KMS-11 (cell line): ENCODE data around the gene CDH22.

Experiments used
- H2AFZ ChIP-seq: fragments of 200-600 bp; sonication (generic); 2 replicates; pipeline ENCODE4 v1.6.1; 2016; ENCODE audit warnings: antibody characterized with exemption, mixed run types, low read depth
- H3K27ac ChIP-seq: fragments of 200-600 bp; sonication (generic); 2 replicates; pipeline ENCODE4 v1.6.1; 2016; ENCODE audit warnings: mild to moderate bottlenecking, mixed run types
- H3K27me3 ChIP-seq: fragments of 200-600 bp; sonication (generic); 2 replicates; pipeline ENCODE4 v1.6.1; 2017; ENCODE audit warnings: mild to moderate bottlenecking, low read depth, mixed run types, moderate library complexity; ENCODE audit not compliant: insufficient read depth
- H3K36me3 ChIP-seq: fragments of 200-600 bp; sonication (generic); 2 replicates; pipeline ENCODE4 v1.6.1; 2017; ENCODE audit warnings: mild to moderate bottlenecking, mixed run types; ENCODE audit not compliant: insufficient read depth
- H3K4me1 ChIP-seq: fragments of 200-600 bp; sonication (generic); 2 replicates; pipeline ENCODE4 v1.6.1; 2016; ENCODE audit warnings: mild to moderate bottlenecking, low read depth, mixed run types; ENCODE audit not compliant: poor library complexity, severe bottlenecking
- H3K4me2 ChIP-seq: fragments of 200-600 bp; sonication (generic); 2 replicates; pipeline ENCODE4 v1.7.0; 2016; ENCODE audit warnings: mild to moderate bottlenecking, mixed run types
- H3K4me3 ChIP-seq: fragments of 200-600 bp; sonication (generic); IDR thresholded peaks from 2 replicates; pipeline ENCODE4 v1.6.1; 2017; ENCODE audit warnings: low read depth, low read length, mixed read lengths; ENCODE audit not compliant: insufficient read depth
- H3K79me2 ChIP-seq: fragments of 200-600 bp; sonication (generic); 2 replicates; pipeline ENCODE4 v1.6.1; 2016; ENCODE audit warnings: low read depth, mixed run types; ENCODE audit not compliant: insufficient read depth
- H3K9ac ChIP-seq: fragments of 200-600 bp; sonication (generic); 2 replicates; pipeline ENCODE4 v1.6.1; 2016; ENCODE audit warnings: mild to moderate bottlenecking, mixed run types
- H4K20me1 ChIP-seq: fragments of 200-600 bp; sonication (generic); 2 replicates; pipeline ENCODE4 v1.6.1; 2016; ENCODE audit warnings: mild to moderate bottlenecking, mixed run types; ENCODE audit not compliant: insufficient read depth
- CTCF ChIP-seq: fragments of 200-600 bp; sonication (generic); conservative IDR thresholded peaks from 2 replicates; pipeline ENCODE4 v1.6.1; 2017; ENCODE audit warnings: low read depth, mild to moderate bottlenecking, antibody characterized with exemption, low read length, moderate library complexity, mixed read lengths

CDH22 gene

GRCh38 chr20:46221256-46221833, 87.0 kb downstream of the CDH22 start:
- Histone ChIP-seq H3K27me3 (peaks cover 53% of the 10 kb centered on the region), H3K27ac (no peak overlapping the region), H2AFZ (no peak overlapping the region), H4K20me1 (no peaks in the 10 kb centered on the region), H3K4me3 (no peak overlapping the region), H3K79me2 (no peaks in the 10 kb centered on the region), H3K36me3 (no peaks in the 10 kb centered on the region), H3K9ac (no peak overlapping the region), H3K4me1 (no peaks in the 10 kb centered on the region), H3K4me2 (no peak overlapping the region)
- no peak for TF ChIP-seq CTCF

DNA sequence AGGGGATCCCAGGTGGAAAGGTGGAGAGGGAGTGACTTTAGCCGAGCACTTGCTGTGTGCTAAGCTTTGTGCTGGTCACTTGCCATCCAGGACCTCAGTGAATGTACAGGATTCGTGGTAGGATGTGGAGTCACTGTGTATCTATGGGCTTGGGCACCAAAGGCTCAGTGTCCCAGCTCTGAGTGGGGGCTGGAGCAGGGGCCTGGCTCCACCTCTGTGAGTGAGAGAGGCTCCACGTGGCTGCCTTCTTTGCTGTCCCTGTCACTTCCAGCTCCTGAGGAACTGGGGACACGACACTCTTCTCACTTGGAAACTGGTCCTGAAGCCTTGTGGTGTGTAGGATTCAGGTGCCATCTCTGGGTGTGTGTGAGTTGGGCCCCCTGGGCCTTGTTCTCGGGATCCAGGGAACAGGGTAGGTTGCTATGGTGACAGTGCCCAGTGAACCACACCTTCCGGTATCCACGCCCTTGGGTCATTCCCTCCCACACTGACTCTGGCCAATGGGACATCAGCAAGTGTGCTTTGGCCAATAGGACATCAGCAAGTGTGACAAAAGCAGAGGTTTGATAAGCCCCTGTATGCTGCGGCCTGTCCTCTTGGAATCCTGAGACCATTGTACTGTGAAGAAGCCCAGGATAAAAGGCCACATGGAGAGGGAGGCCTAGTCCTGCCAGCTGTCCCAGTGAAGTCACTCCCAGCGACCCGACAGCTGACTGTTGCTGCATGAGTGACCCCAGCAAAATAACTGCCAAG, 87.7 kb downstream of the CDH22 start:
- Histone ChIP-seq H3K79me2 (no peaks in the 10 kb centered on the region), H3K4me2 (no peak overlapping the region), H4K20me1 (no peaks in the 10 kb centered on the region), H3K27me3 (peaks cover 50% of the 10 kb centered on the region), H3K36me3 (no peaks in the 10 kb centered on the region), H3K27ac (no peak overlapping the region), H3K4me3 (no peak overlapping the region), H2AFZ (no peak overlapping the region), H3K4me1 (no peaks in the 10 kb centered on the region), H3K9ac (no peak overlapping the region)
- no peak for TF ChIP-seq CTCF

GRCh38 chr20:46219920-46220319, 88.4 kb downstream of the CDH22 start:
- H4K20me1 ChIP-seq = no peaks in the 10 kb centered on the region
- H3K4me3 ChIP-seq = no peak overlapping the region
- H3K9ac ChIP-seq = no peak overlapping the region
- H2AFZ ChIP-seq = no peak overlapping the region
- TF ChIP-seq CTCF = no peak
- H3K27ac ChIP-seq = no peak overlapping the region
- H3K4me1 ChIP-seq = no peaks in the 10 kb centered on the region
- H3K4me2 ChIP-seq = no peak overlapping the region
- H3K79me2 ChIP-seq = no peaks in the 10 kb centered on the region
- H3K27me3 ChIP-seq = peaks cover 47% of the 10 kb centered on the region
- no peaks in the 10 kb centered on the region for H3K36me3 ChIP-seq

DNA sequence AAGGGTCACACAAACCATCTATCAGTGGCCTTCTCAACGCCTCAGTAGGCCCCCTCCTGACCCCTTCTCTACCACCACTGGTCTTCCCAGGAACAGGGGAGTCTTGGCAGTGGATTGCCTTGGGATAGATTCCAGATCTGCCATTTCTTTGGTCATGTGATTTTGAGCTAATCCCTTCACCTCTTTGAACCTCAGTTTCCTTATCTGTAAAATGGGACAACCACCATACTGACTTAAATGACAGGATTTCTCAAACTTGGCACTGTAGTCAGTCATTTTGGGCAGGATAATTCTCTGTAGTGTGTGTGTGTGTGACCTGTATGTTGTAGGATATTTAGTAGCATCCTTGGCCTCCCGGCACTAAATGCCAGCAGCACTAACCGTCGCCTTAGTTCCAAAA, 89.1 kb downstream of the CDH22 start:
- Histone ChIP-seq H3K9ac (no peak overlapping the region), H3K4me2 (no peak overlapping the region), H4K20me1 (no peaks in the 10 kb centered on the region), H3K4me1 (no peaks in the 10 kb centered on the region), H3K36me3 (no peaks in the 10 kb centered on the region), H3K27ac (no peak overlapping the region), H3K27me3 (peaks cover 42% of the 10 kb centered on the region), H3K4me3 (no peak overlapping the region), H3K79me2 (no peaks in the 10 kb centered on the region), H2AFZ (no peak overlapping the region)
- TF ChIP-seq CTCF = no peak
